DND-41 (cell line): ENCODE measurements around the gene FGF5.

Experiments
- ATAC-seq: fragments of 200-7000 bp; cut with Tn5 transposase; 3 replicates; pipeline ENCODE4 v1.9.1; 2021; ENCODE audit warnings: low read depth; ENCODE audit not compliant: insufficient read depth
- DNase-seq: peaks from one replicate; pipeline ENCODE4 v3.0.0-alpha.2; 2020
- H2AFZ ChIP-seq: 2 replicates; pipeline ENCODE4 v1.6.0; 2012; ENCODE audit warnings: low read depth, low read length
- H3K27ac ChIP-seq: 2 replicates; pipeline ENCODE4 v1.5.1; 2012; ENCODE audit warnings: low read length, inconsistent platforms
- H3K27me3 ChIP-seq: fragments of 200-600 bp; sonication (generic); 2 replicates; pipeline ENCODE4 v1.6.0; 2012; ENCODE audit warnings: low read length, mild to moderate bottlenecking, inconsistent platforms; ENCODE audit not compliant: insufficient read depth, poor library complexity
- H3K36me3 ChIP-seq: 2 replicates; pipeline ENCODE4 v1.5.1; 2012; ENCODE audit warnings: low read length, inconsistent platforms; ENCODE audit not compliant: insufficient read depth
- H3K4me1 ChIP-seq: 2 replicates; pipeline ENCODE4 v1.5.1; 2012; ENCODE audit warnings: mild to moderate bottlenecking, low read length; ENCODE audit not compliant: insufficient read depth
- H3K4me2 ChIP-seq: 2 replicates; pipeline ENCODE4 v1.6.0; 2012; ENCODE audit warnings: mild to moderate bottlenecking, moderate library complexity, low read length, inconsistent platforms; ENCODE audit not compliant: insufficient read depth
- H3K4me3 ChIP-seq, 2 experiments: fragments of 200-600 bp in 1 of 2; shearing (Covaris generic) in 1 of 2; 2 replicates each; pipeline ENCODE4 v1.5.1; 2012 to 2016; ENCODE audit warnings: inconsistent platforms in 2 of 2, low read length in 2 of 2, mild to moderate bottlenecking in 2 of 2, low read depth in 1 of 2, moderate library complexity in 1 of 2
- H3K79me2 ChIP-seq: 2 replicates; pipeline ENCODE4 v1.6.0; 2012; ENCODE audit warnings: low read length, inconsistent platforms; ENCODE audit not compliant: insufficient read depth
- H3K9ac ChIP-seq: 2 replicates; pipeline ENCODE4 v1.6.0; 2012; ENCODE audit warnings: low read depth, mild to moderate bottlenecking, inconsistent platforms, low read length, moderate library complexity
- H3K9me3 ChIP-seq: 2 replicates; pipeline ENCODE4 v1.5.1; 2012; ENCODE audit warnings: low read length, moderate library complexity, mild to moderate bottlenecking, inconsistent platforms; ENCODE audit not compliant: insufficient read depth, severe bottlenecking
- H4K20me1 ChIP-seq: 2 replicates; pipeline ENCODE4 v1.6.0; 2012; ENCODE audit warnings: low read length; ENCODE audit not compliant: insufficient read depth
- EZH2 ChIP-seq: IDR thresholded peaks from 3 replicates; pipeline ENCODE4 v1.6.1; 2012; ENCODE audit warnings: borderline replicate concordance, low read depth, mild to moderate bottlenecking, moderate library complexity, low read length, inconsistent platforms; ENCODE audit not compliant: severe bottlenecking
- TF ChIP-seq, protein P1 (sequence below): IDR thresholded peaks from 2 replicates; pipeline ENCODE4 v1.5.1; 2012; ENCODE audit warnings: borderline replicate concordance, low read length, moderate library complexity, mild to moderate bottlenecking; ENCODE audit not compliant: poor library complexity, severe bottlenecking; ENCODE audit errors: extremely low read depth

Gene FGF5

DNA sequence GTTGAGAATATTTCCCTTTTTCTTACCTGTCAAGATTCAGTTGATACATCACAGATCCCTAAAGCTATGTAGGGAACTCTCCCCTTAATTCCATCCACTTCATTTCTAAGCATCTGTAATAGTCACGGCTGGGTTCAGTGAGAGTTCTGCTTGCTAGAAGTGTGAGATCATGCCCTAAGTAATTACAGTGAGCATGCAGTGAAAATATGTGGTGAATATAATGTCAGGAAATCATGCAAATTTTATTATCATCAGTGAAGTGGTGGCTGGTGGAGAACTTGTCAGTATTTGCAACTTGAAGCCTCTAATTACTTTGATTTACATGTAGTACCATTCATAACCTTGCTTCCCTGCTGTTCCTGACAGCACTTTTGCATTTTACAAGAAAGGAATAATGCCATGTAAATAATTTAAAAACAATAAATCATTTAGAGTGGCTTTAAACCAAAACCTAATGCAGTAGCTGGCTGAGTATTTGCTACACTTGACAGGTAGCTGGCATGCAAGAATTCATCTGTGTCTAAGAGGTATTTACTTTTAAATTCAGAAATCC, 40.8 kb downstream of the FGF5 start:
- DNase-seq, result no peak
- Histone ChIP-seq H3K9ac (no peak overlapping the region), H3K36me3 (no peaks in the 10 kb centered on the region)

DNA sequence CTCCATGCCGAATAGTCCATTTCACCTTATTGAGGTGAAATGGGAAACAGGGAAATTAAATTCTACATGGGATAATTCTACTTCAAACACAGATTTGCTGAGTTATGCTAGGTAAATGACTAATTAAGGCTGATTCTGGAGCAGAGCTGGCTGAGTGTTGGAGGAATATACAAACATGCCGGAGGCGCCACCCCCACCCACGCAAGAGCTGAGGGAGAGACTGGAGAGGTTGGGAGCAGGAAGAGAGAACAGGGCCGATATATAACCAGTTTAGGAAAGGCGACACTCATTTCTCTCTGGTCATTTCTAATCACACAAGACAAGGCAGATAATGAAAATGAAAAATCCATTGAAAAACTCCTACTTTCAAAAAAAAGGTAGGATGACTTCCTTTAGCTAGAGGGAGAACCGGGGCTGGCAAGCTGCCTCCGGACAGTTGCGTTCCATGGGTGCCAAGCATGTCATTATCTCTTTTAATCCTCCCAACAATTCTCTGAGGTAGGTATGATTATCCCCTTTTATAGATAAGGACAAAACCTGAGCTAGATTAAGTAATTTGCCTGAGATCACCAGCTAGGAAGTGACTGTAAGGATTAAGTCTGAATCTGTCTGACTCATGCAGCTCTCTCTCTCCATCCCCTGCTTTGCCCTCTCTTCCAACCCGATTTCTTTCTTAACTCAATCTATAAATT, 41.5 kb downstream of the FGF5 start:
- Histone ChIP-seq H3K9me3 (no peaks in the 10 kb centered on the region), H2AFZ (no peak overlapping the region), H4K20me1 (no peaks in the 10 kb centered on the region), H3K4me2 (no peak overlapping the region), H3K4me3 (no peak overlapping the region), H3K36me3 (no peaks in the 10 kb centered on the region), H3K79me2 (no peaks in the 10 kb centered on the region), H3K4me1 (no peaks in the 10 kb centered on the region), H3K27ac (no peak overlapping the region), H3K27me3 (peaks cover 20% of the 10 kb centered on the region), H3K9ac (no peak overlapping the region)
- ATAC-seq (no peak), DNase-seq (no peak)
- TF ChIP-seq, protein P1, sequence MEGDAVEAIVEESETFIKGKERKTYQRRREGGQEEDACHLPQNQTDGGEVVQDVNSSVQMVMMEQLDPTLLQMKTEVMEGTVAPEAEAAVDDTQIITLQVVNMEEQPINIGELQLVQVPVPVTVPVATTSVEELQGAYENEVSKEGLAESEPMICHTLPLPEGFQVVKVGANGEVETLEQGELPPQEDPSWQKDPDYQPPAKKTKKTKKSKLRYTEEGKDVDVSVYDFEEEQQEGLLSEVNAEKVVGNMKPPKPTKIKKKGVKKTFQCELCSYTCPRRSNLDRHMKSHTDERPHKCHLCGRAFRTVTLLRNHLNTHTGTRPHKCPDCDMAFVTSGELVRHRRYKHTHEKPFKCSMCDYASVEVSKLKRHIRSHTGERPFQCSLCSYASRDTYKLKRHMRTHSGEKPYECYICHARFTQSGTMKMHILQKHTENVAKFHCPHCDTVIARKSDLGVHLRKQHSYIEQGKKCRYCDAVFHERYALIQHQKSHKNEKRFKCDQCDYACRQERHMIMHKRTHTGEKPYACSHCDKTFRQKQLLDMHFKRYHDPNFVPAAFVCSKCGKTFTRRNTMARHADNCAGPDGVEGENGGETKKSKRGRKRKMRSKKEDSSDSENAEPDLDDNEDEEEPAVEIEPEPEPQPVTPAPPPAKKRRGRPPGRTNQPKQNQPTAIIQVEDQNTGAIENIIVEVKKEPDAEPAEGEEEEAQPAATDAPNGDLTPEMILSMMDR, result no peak
- no peak for TF ChIP-seq EZH2

More for the DNA sequence above, 40.8 kb downstream of the FGF5 start:
- Histone ChIP-seq H3K27me3 (peaks cover 20% of the 10 kb centered on the region), H2AFZ (no peak overlapping the region), H3K79me2 (no peaks in the 10 kb centered on the region), H4K20me1 (no peaks in the 10 kb centered on the region), H3K4me3 (no peak overlapping the region), H3K4me1 (no peaks in the 10 kb centered on the region), H3K9me3 (no peaks in the 10 kb centered on the region), H3K27ac (no peak overlapping the region), H3K4me2 (no peak overlapping the region)
- no peak for TF ChIP-seq EZH2
- TF ChIP-seq, protein P1, result no peak
- ATAC-seq, result no peak

DNA sequence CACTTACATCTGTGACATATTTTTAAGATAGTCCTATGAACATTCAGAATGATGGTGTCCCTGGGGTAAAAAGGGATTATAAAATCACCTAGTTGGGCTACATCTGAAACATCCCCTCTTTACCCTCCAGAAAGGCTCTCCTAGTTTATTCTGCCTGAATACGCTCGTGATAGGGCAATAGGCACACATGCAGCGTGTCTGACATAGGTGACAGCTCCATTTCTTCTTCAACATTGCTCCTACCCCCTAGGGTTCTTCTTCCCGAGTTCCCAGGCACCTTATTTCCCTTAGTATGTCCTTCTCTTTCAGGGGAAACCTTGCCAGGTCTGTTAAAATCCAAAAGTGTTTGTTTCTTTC, 42.0 kb downstream of the FGF5 start:
- Histone ChIP-seq H3K9me3 (no peaks in the 10 kb centered on the region), H3K4me3 (no peak overlapping the region), H3K79me2 (no peaks in the 10 kb centered on the region), H4K20me1 (no peaks in the 10 kb centered on the region), H3K9ac (no peak overlapping the region), H2AFZ (no peak overlapping the region), H3K27ac (no peak overlapping the region), H3K36me3 (no peaks in the 10 kb centered on the region), H3K4me2 (no peak overlapping the region), H3K27me3 (peaks cover 20% of the 10 kb centered on the region), H3K4me1 (no peaks in the 10 kb centered on the region)
- no peak for DNase-seq
- ATAC-seq, result no peak
- no peak for TF ChIP-seq EZH2
- TF ChIP-seq, protein P1, result no peak
